Measurements from ENCODE around the gene DENND6B.
A peak's percentile ranks its signal among the peaks of the same experiment; 100 is the strongest.
"Not testable (repeated sequence)": the region's sequence is repeated elsewhere in the genome, so short reads cannot be mapped to it uniquely, and the experiment has no call there.

DENND6B gene

GRCh38 chr22:50326956-50327710 is at the start of gene DENND6B:
TSS of gene DENND6B (minus strand) at chr22:50327012. CDS start at chr22:50326988, 24 bp downstream.
- H3K27ac Mint-ChIP-seq: peak within 1 kb of the TSS; percentile 80
- peak; percentile 94 for ATAC-seq
- DNase-seq (ENCODE audit: low spot score in 2 of 2): peak; percentile 75 to 85
- peak within 1 kb of the TSS; percentile 78 for H3K4me3 Mint-ChIP-seq
- H3K36me3 Mint-ChIP-seq: no peaks in the 10 kb centered on the region
- H3K4me1 Mint-ChIP-seq: peaks cover 9% of the 10 kb centered on the region
- H3K9me3 Mint-ChIP-seq: no peaks in the 10 kb centered on the region

DNA sequence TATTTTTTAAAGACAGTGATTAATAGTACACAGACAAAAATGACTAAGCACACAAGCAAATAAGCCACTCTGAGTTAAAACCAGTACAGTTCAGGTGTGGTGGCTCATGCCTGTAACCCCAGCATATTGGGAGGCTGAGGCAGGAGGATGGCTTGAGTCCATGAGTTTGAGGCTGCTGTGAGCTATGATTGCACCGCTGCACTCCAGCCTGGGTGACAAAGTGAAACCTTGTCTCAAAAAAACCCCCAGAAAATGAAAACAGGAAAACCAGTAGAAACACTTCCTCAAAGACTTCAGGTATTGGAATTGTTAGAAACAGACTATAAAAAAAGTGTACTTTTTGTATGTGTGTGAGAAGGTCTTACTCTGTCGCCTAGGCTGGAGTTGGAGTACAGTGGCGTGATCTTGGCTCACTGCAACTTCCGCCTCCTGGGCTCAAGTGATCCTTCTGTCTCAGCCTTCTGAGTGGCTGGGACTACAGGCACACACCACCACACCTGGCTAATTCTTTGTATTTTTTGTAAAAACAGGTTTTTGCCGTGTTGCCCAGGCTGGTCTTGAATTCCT is 49.4 kb upstream of the DENND6B start:
- no peak for DNase-seq (ENCODE audit: low spot score in 2 of 2)
- H3K4me1 Mint-ChIP-seq: peaks cover 6% of the 10 kb centered on the region
- peak; percentile 50 for ATAC-seq
- peak overlapping the region; percentile 29 for H3K27ac Mint-ChIP-seq
- H3K9me3 Mint-ChIP-seq: no peaks in the 10 kb centered on the region
- H3K36me3 Mint-ChIP-seq: peaks cover 93% of the 10 kb centered on the region
- no peak overlapping the region for H3K4me3 Mint-ChIP-seq

- ATAC-seq (no peak), DNase-seq (ENCODE audit: low spot score in 2 of 2) (no peak)
- no peaks in the 10 kb centered on the region for H3K9me3 Mint-ChIP-seq
- peaks cover 87% of the 10 kb centered on the region for H3K36me3 Mint-ChIP-seq
- H3K4me3 Mint-ChIP-seq: no peak overlapping the region
- H3K4me1 Mint-ChIP-seq: peaks cover 20% of the 10 kb centered on the region
- no peak overlapping the region for H3K27ac Mint-ChIP-seq
Observed at GRCh38 chr22:50371101-50371648, 44.4 kb upstream of the DENND6B start.

GRCh38 chr22:50367778-50368500 is 41.1 kb upstream of the DENND6B start:
- ATAC-seq: no peak
- no peak for DNase-seq (ENCODE audit: low spot score in 2 of 2)
- H3K4me3 Mint-ChIP-seq: no peak overlapping the region
- H3K36me3 Mint-ChIP-seq: peaks cover 81% of the 10 kb centered on the region
- no peaks in the 10 kb centered on the region for H3K9me3 Mint-ChIP-seq
- no peak overlapping the region for H3K27ac Mint-ChIP-seq
- H3K4me1 Mint-ChIP-seq: peaks cover 37% of the 10 kb centered on the region

GRCh38 chr22:50363803-50364194 is 37.0 kb upstream of the DENND6B start:
- H3K4me3 Mint-ChIP-seq; DNase-seq (ENCODE audit: low spot score in 2 of 2); H3K9me3 Mint-ChIP-seq; ATAC-seq: not testable (repeated sequence)
- Mint-ChIP-seq H3K27ac (peak overlapping the region; percentile 88), H3K36me3 (peaks cover 68% of the 10 kb centered on the region), H3K4me1 (peaks cover 64% of the 10 kb centered on the region)

GRCh38 chr22:50363166-50363802 is 36.5 kb upstream of the DENND6B start:
- DNase-seq (ENCODE audit: low spot score in 2 of 2) (no peak), ATAC-seq (no peak)
- Mint-ChIP-seq H3K27ac (peak overlapping the region; percentile 88), H3K9me3 (no peaks in the 10 kb centered on the region), H3K4me1 (peaks cover 64% of the 10 kb centered on the region), H3K36me3 (peaks cover 65% of the 10 kb centered on the region), H3K4me3 (peak overlapping the region; percentile 73)

GRCh38 chr22:50361688-50362087 is 34.9 kb upstream of the DENND6B start:
- Mint-ChIP-seq H3K27ac (peak overlapping the region; percentile 88), H3K4me1 (peaks cover 57% of the 10 kb centered on the region), H3K9me3 (no peaks in the 10 kb centered on the region), H3K4me3 (peak overlapping the region; percentile 73), H3K36me3 (peaks cover 64% of the 10 kb centered on the region)
- peak; percentile 96 for ATAC-seq
- DNase-seq (ENCODE audit: low spot score in 2 of 2): peak; percentile 20 to 76

GRCh38 chr22:50361222-50361621 is 34.4 kb upstream of the DENND6B start:
- peak overlapping the region; percentile 88 for H3K27ac Mint-ChIP-seq
- ATAC-seq: peak; percentile 87
- peaks cover 64% of the 10 kb centered on the region for H3K36me3 Mint-ChIP-seq

DNA sequence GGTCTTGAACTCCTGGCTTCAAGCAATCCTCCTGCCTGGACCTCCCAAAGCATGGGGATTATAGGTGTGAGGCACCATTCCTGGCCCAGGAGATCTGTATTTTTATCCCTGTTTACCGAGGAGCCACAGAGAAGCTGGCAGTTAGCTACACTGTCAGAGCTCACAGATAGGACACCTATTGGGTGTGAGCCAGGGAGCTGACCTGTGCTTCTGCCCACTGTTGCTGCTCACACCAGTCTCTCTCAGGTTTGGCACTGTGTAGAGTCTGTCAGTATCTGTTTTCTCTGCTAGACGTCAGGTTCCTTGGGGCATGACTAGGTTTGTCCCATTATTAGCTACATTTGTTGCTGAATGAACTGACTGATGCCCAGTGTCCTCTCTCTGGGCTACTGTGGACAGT is 33.8 kb upstream of the DENND6B start:
- H3K36me3 Mint-ChIP-seq: peaks cover 63% of the 10 kb centered on the region
- peaks cover 48% of the 10 kb centered on the region for H3K4me1 Mint-ChIP-seq
- no peaks in the 10 kb centered on the region for H3K9me3 Mint-ChIP-seq
- H3K4me3 Mint-ChIP-seq: peak overlapping the region; percentile 73
- H3K27ac Mint-ChIP-seq: peak overlapping the region; percentile 88
- DNase-seq (ENCODE audit: low spot score in 2 of 2) (no peak), ATAC-seq (peak; percentile 11)

More at GRCh38 chr22:50361222-50361621, 34.4 kb upstream of the DENND6B start:
- peak in 1 of 2 donors; percentile 67 for DNase-seq (ENCODE audit: low spot score in 2 of 2)
- Mint-ChIP-seq H3K9me3 (no peaks in the 10 kb centered on the region), H3K4me1 (peaks cover 52% of the 10 kb centered on the region), H3K4me3 (peak overlapping the region; percentile 73)

DNA sequence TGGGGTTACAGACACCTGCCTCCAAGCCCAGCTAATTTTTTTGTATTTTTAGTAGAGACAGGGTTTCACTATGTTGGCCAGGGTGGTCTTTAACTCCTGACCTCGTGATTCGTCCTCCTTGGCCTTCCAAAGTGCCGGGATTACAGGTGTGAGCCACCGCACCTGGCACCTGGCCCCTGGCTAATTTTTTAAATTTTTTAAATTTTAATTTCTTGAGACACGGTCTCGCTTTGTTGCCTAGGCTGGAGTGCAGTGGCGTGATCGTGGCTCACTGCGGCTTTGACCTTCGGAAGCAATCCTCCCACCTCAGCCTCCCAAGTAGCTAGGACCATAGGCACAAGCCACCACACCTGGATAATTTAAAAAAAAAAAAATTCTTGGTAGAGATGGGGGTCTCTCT is 30.9 kb upstream of the DENND6B start:
- DNase-seq (ENCODE audit: low spot score in 2 of 2) (no peak), ATAC-seq (no peak)
- H3K9me3 Mint-ChIP-seq: no peaks in the 10 kb centered on the region
- peaks cover 53% of the 10 kb centered on the region for H3K36me3 Mint-ChIP-seq
- H3K4me3 Mint-ChIP-seq: peak overlapping the region; percentile 4
- H3K27ac Mint-ChIP-seq: peak overlapping the region; percentile 11
- H3K4me1 Mint-ChIP-seq: peaks cover 33% of the 10 kb centered on the region

DNA sequence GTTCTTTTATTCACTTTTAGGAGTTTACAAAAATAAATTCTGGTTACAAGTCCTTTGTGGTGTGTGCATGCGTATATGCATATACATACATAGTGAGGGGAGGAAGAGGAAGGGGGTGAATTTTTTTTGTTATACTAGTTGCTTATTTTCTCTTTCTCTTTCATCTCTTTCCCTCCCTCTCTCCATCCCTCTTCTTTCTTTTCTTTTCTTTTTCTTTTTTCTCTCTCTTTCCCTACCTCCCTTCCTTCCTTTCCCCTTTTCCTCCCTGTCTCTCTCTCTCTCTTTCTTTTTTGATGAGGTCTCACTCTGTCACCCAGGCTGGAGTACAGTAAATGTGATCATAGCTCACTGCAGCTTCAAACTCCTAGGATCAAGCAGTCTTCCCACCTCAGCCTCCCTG is 30.4 kb upstream of the DENND6B start:
- peaks cover 28% of the 10 kb centered on the region for H3K4me1 Mint-ChIP-seq
- ATAC-seq: no peak
- peak overlapping the region; percentile 11 for H3K27ac Mint-ChIP-seq
- DNase-seq (ENCODE audit: low spot score in 2 of 2): no peak
- H3K4me3 Mint-ChIP-seq: peak overlapping the region; percentile 4
- H3K36me3 Mint-ChIP-seq: peaks cover 58% of the 10 kb centered on the region
- H3K9me3 Mint-ChIP-seq: no peaks in the 10 kb centered on the region

GRCh38 chr22:50356186-50356585 is 29.4 kb upstream of the DENND6B start:
- no peak overlapping the region for H3K4me3 Mint-ChIP-seq
- H3K4me1 Mint-ChIP-seq: peaks cover 18% of the 10 kb centered on the region
- peaks cover 60% of the 10 kb centered on the region for H3K36me3 Mint-ChIP-seq
- H3K27ac Mint-ChIP-seq: peak overlapping the region; percentile 23
- H3K9me3 Mint-ChIP-seq: no peaks in the 10 kb centered on the region
- no peak for ATAC-seq
- DNase-seq (ENCODE audit: low spot score in 2 of 2): no peak

DNA sequence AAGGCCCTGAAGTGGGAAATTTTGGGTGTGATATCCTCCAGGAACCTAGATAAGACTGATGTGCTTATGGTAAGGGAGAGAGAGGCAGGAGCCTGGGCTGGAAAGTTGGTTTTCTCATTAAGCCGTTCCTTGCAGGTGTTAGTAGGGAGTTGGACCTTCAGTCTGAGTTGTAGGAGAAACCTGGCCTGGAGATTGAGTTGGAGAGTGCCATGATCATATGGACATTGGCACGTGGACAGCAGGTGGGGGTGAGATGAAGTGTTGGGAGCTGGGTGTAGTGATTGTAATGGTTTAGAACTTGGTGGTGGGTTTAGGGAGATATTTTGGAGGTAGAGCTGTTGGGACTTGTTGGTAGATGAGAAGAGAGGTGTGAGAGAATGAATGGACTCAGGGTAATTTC is 21.2 kb upstream of the DENND6B start:
- peaks cover 30% of the 10 kb centered on the region for H3K36me3 Mint-ChIP-seq
- DNase-seq (ENCODE audit: low spot score in 2 of 2) (no peak), ATAC-seq (no peak)
- no peak overlapping the region for H3K4me3 Mint-ChIP-seq
- no peaks in the 10 kb centered on the region for H3K4me1 Mint-ChIP-seq
- H3K9me3 Mint-ChIP-seq: no peaks in the 10 kb centered on the region
- H3K27ac Mint-ChIP-seq: no peak overlapping the region

GRCh38 chr22:50347157-50347556 is 20.3 kb upstream of the DENND6B start:
- no peaks in the 10 kb centered on the region for H3K9me3 Mint-ChIP-seq
- peaks cover 3% of the 10 kb centered on the region for H3K4me1 Mint-ChIP-seq
- DNase-seq (ENCODE audit: low spot score in 2 of 2) (no peak), ATAC-seq (no peak)
- H3K36me3 Mint-ChIP-seq: peaks cover 27% of the 10 kb centered on the region
- H3K27ac Mint-ChIP-seq: no peak overlapping the region
- H3K4me3 Mint-ChIP-seq: no peak overlapping the region

DNA sequence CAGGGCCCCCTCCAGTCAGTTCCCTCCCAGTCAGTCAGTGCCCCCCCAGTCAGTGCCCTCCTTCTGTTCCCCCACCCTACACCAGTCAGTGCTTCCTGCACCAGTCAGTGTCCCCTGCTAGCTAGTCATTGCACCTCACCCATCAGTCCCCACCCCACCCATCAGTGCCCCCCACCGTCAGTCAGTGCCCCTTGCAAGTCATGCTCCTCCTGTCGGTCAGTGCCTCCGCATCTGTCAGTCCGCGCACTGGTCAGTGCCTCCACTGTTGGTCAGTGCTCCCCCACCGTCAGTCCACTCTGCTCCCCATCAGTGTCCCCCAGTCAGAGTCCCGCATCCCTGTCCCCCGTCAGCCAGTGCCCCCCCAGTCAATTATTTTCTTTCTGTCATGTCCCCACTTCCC is 19.7 kb upstream of the DENND6B start:
- ATAC-seq (no peak), DNase-seq (ENCODE audit: low spot score in 2 of 2) (no peak)
- H3K4me1 Mint-ChIP-seq: peaks cover 6% of the 10 kb centered on the region
- H3K27ac Mint-ChIP-seq: no peak overlapping the region
- H3K36me3 Mint-ChIP-seq: peaks cover 20% of the 10 kb centered on the region
- no peaks in the 10 kb centered on the region for H3K9me3 Mint-ChIP-seq
- H3K4me3 Mint-ChIP-seq: no peak overlapping the region
